T-cell (primary cell): Measurements from ENCODE around the gene SLC30A10. TPM values are rescaled to one million over a fixed set of nuclear protein-coding genes. Genes with fewer than 3 reads are reported as not detected.
"Not testable (repeated sequence)": the region's sequence is repeated elsewhere in the genome, so short reads cannot be mapped to it uniquely, and the experiment has no call there.

Experiments
- ATAC-seq, 4 experiments: fragments of 200-7000 bp in 3 of 4; fragments of 150-1000 bp in 1 of 4; cut with Tn5 transposase; replicated peaks in 1 of 4; 1 replicate in 3 of 4; 2 replicates in 1 of 4; pipeline ENCODE4 v1.10.0; 2021; ENCODE audit warnings: moderate library complexity in 3 of 4, mild to moderate bottlenecking in 2 of 4, moderate number of reproducible peaks in 1 of 4
- CTCF ChIA-PET, 2 donors: fragments of 300-600 bp; sonication (Branson Sonifier 250); formaldehyde crosslinking; loops; one replicate each; lab custom pipeline; 2022; ENCODE audit warnings: antibody characterized with exemption in 2 of 2; lab: Charles Lee
- POLR2A ChIA-PET, 2 donors: fragments of 300-600 bp; sonication (Branson Sonifier 250); formaldehyde crosslinking; loops; one replicate each; lab custom pipeline; 2022; ENCODE audit warnings: antibody characterized with exemption in 2 of 2; lab: Charles Lee
- DNase-seq, 35 experiments: peaks; one replicate each; pipeline versions ENCODE4 v3.0.0 to v3.0.0-alpha.2; 2013 to 2023
- H3K27ac ChIP-seq: one replicate; pipeline ENCODE4 v1.5.1; 2013; ENCODE audit warnings: low read length
- H3K27me3 ChIP-seq, 2 experiments: replicated peaks in 1 of 2; 1 replicate in 1 of 2; 2 replicates in 1 of 2; pipeline versions ENCODE4 v1.6.1 to v1.7.0; 2013; ENCODE audit warnings: low read length in 1 of 2, mixed read lengths in 1 of 2; ENCODE audit not compliant: control insufficient read depth in 2 of 2, insufficient read depth in 2 of 2; ENCODE audit errors: extremely low read depth in 1 of 2
- H3K36me3 ChIP-seq, 2 donors: 1 replicate in 1 of 2; 2 replicates in 1 of 2; pipeline versions ENCODE4 v1.6.1 to v1.7.0; 2013; ENCODE audit warnings: low read length in 1 of 2; ENCODE audit not compliant: control insufficient read depth in 2 of 2, insufficient read depth in 1 of 2; ENCODE audit errors: extremely low read depth in 1 of 2
- H3K4me1 ChIP-seq, 2 experiments: 1 replicate in 1 of 2; 2 replicates in 1 of 2; pipeline versions ENCODE4 v1.6.1 to v1.7.0; 2013; ENCODE audit warnings: low read length in 2 of 2, mixed read lengths in 1 of 2; ENCODE audit not compliant: insufficient read depth in 2 of 2, control insufficient read depth in 1 of 2; ENCODE audit errors: extremely low read depth in 1 of 2
- H3K4me3 ChIP-seq, 2 donors: 1 replicate in 1 of 2; 2 replicates in 1 of 2; pipeline versions ENCODE4 v1.5.1 to v1.7.0; 2013; ENCODE audit warnings: mild to moderate bottlenecking in 2 of 2, low read length in 1 of 2, moderate library complexity in 1 of 2; ENCODE audit not compliant: control insufficient read depth in 1 of 2; ENCODE audit errors: extremely low read depth in 1 of 2
- H3K9me3 ChIP-seq: 2 replicates; pipeline ENCODE4 v1.7.0; 2013
- H3K27ac Mint-ChIP-seq, 2 donors: one replicate each; pipeline ENCODE4 v1.8.0; 2020 to 2021; ENCODE audit warnings: mild to moderate bottlenecking in 2 of 2, mixed read lengths in 2 of 2
- H3K27me3 Mint-ChIP-seq, 2 donors: one replicate each; pipeline ENCODE4 v1.8.0; 2021 to 2022; ENCODE audit warnings: mixed read lengths in 2 of 2
- H3K36me3 Mint-ChIP-seq: one replicate; pipeline ENCODE4 v1.8.0; 2021; ENCODE audit warnings: mixed read lengths
- H3K4me1 Mint-ChIP-seq, 3 donors: one replicate each; pipeline ENCODE4 v1.8.0; 2020 to 2022; ENCODE audit warnings: mixed read lengths in 3 of 3, mild to moderate bottlenecking in 1 of 3
- H3K4me3 Mint-ChIP-seq, 3 donors: one replicate each; pipeline ENCODE4 v1.8.0; 2020 to 2022; ENCODE audit warnings: mild to moderate bottlenecking in 3 of 3, mixed read lengths in 3 of 3, moderate library complexity in 3 of 3
- H3K9me3 Mint-ChIP-seq, 3 donors: one replicate each; pipeline ENCODE4 v1.8.0; 2020 to 2022; ENCODE audit warnings: mixed read lengths in 3 of 3
- WGBS: methylation state at CpG from one replicate; pipeline ENCODE4 v1.1.5; 2013; ENCODE audit warnings: missing lambda C conversion rate; ENCODE audit not compliant: insufficient coverage; 5-methylcytosine and 5-hydroxymethylcytosine counted together
- total RNA-seq, 35 experiments: library from RNA in 6 of 35; stranded (reverse) in 6 of 35; fragments of 120-200 nt in 1 of 35; gene quantifications; one replicate each; pipeline versions ENCODE4 v1.2.1 to v1.2.4 and lab custom pipeline; 2013 to 2026

The SLC30A10 gene
- total RNA-seq, 5 donors from 2014 or later (not counting 1 experiment from before 2014, with no cell fraction given) = 0.06 to 0.09 TPM; not detected in 3

DNA sequence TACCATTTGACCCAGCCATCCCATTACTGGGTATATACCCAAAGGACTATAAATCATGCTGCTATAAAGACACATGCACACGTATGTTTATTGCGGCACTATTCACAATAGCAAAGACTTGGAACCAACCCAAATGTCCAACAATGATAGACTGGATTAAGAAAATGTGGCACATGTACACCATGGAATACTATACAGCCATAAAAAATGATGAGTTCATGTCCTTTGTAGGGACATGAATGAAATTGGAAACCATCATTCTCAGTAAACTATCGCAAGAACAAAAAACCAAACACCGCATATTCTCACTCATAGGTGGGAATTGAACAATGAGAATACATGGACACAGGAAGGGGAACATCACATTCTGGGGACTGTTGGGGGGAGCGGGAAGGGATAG lies 20.9 kb upstream of the SLC30A10 start:
- CTCF ChIA-PET = interaction anchor here in 1 of 2 donors (0.6 kb wide), 1 partner anchor 15 kb away, joined by 3 read pairs; no protein-coding TSS in a partner anchor
- H3K36me3 Mint-ChIP-seq, POLR2A ChIA-PET, H3K4me1 ChIP-seq, H3K4me3 ChIP-seq, H3K4me1 Mint-ChIP-seq, H3K27ac Mint-ChIP-seq, H3K36me3 ChIP-seq, H3K9me3 ChIP-seq, H3K27ac ChIP-seq, H3K27me3 ChIP-seq, H3K4me3 Mint-ChIP-seq, H3K9me3 Mint-ChIP-seq, DNase-seq, ATAC-seq: not testable (repeated sequence)
- no CpG with 5 or more reads among the region's 5 CpGs for WGBS
- peaks cover 4 to 14% of the 10 kb centered on the region in 2 donors for H3K27me3 Mint-ChIP-seq

DNA sequence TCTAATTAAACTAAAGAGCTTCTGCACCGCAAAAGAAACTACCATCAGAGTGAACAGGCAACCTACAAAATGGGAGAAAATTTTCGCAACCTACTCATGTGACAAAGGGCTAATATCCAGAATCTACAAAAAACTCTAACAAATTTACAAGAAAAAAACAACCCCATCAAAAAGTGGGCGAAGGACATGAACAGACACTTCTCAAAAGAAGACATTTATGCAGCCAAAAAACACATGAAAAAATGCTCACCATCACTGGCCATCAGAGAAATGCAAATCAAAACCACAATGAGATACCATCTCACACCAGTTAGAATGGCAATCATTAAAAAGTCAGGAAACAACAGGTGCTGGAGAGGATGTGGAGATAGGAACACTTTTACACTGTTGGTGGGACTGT lies 20.4 kb upstream of the SLC30A10 start:
- H3K27ac Mint-ChIP-seq, H3K4me1 Mint-ChIP-seq, H3K27me3 ChIP-seq, H3K36me3 Mint-ChIP-seq, H3K4me1 ChIP-seq, H3K9me3 Mint-ChIP-seq, ATAC-seq, H3K27ac ChIP-seq, CTCF ChIA-PET, H3K36me3 ChIP-seq, DNase-seq, POLR2A ChIA-PET, H3K9me3 ChIP-seq, H3K4me3 ChIP-seq, H3K4me3 Mint-ChIP-seq: not testable (repeated sequence)
- peaks cover 6 to 16% of the 10 kb centered on the region in 2 donors for H3K27me3 Mint-ChIP-seq
- 80% methylated on average over 1 of the region's 3 CpGs for WGBS

DNA sequence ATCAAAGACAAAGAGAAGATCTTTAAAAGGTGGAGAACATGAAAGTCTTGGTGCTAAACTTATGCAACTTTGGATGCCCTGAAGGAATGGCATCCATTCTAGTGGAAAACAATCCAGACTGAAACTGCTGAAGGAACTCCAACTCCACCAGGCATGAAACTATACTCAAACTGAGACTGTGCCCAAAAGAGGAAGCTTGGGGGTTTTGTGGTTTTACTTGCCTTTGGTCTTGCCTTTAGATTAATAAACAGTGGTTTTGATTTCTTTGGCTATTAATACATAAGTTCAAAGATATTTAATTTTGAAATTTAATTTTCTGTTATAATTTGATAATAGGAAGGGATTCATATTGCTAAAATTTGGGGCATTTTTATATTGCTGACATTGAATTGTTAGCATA lies 17.4 kb upstream of the SLC30A10 start:
- Mint-ChIP-seq H3K27ac (no peak overlapping the region), H3K4me3 (no peak overlapping the region), H3K27me3 (peaks cover 28 to 34% of the 10 kb centered on the region in 2 donors), H3K9me3 (peaks cover 0 to 3% (median 0%) of the 10 kb centered on the region in 3 donors), H3K4me1 (peaks cover 0 to 4% (median 0%) of the 10 kb centered on the region in 3 donors), H3K36me3 (no peaks in the 10 kb centered on the region)
- Histone ChIP-seq H3K27me3 (peaks cover 2 to 4% of the 10 kb centered on the region in 2 experiments), H3K4me3 (no peak overlapping the region), H3K36me3 (no peaks in the 10 kb centered on the region), H3K4me1 (no peaks in the 10 kb centered on the region), H3K9me3 (no peaks in the 10 kb centered on the region), H3K27ac (no peak overlapping the region)
- DNase-seq = no peak
- POLR2A ChIA-PET = interaction anchor here in 1 of 2 donors (0.6 kb wide), 1 partner anchor 21 kb away, joined by 3 read pairs; no protein-coding TSS in a partner anchor
- CTCF ChIA-PET = interaction anchor here in 1 of 2 donors (0.6 kb wide), 1 partner anchor 90 kb away, joined by 3 read pairs; no protein-coding TSS in a partner anchor
- no peak for ATAC-seq

DNA sequence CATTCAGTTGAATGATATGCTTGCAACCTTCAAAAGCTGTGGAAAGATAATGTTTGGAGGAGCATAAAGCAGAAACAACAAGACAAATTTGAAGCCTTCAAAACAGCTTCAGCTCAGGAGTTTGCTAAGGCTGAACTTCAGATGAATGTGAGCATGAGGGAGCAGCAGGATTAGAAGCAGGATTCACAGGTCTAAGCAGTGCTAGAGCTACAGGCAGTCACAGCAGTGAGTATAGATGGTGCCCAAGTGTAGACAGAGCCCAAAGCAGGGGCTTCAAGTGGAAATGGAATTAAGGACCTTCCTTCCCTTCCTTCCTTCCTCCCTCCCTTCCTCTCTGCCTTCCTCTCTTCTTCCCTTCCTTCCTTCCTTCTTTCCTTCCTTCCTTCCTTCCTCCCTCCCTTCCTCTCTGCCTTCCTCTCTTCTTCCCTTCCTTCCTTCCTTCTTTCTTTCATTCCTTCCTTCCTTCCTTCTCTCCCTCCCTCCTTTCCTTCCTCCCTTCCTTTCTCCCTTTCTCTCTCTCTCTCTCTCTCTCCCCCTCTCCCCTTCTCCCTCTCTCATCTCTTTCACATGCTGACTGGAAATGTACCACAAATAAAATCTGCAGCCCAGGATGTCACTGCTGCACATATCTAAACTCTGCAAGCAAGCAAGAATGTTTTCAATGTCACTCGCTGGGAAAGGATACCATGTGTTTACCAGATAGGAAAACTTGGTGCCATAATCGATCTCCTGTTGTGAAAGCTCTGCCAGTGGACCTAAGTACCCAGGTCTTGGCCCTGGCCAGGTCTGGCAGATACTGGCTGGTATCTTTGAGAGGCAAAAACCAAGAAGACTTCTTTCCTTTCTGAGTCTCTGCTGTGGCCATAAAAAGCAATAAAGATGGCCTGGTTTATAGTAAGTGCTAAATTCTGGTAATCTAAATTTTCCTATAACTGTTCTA lies 13.1 kb upstream of the SLC30A10 start:
- DNase-seq (no peak), ATAC-seq (no peak)
- 75% methylated on average over 2 of the region's 2 CpGs for WGBS
- CTCF ChIA-PET = no interaction called here
- no peak overlapping the region for H3K4me3 ChIP-seq
- H3K4me1 ChIP-seq = no peaks in the 10 kb centered on the region
- H3K4me3 Mint-ChIP-seq = no peak overlapping the region
- H3K27me3 Mint-ChIP-seq = peaks cover 43 to 60% of the 10 kb centered on the region in 2 donors
- no peaks in the 10 kb centered on the region for H3K9me3 Mint-ChIP-seq
- no peaks in the 10 kb centered on the region for H3K9me3 ChIP-seq
- H3K4me1 Mint-ChIP-seq = peaks cover 0 to 4% (median 0%) of the 10 kb centered on the region in 3 donors
- H3K27ac ChIP-seq = no peak overlapping the region
- peaks cover 2 to 12% of the 10 kb centered on the region in 2 experiments for H3K27me3 ChIP-seq
- POLR2A ChIA-PET = no interaction called here
- H3K36me3 Mint-ChIP-seq = no peaks in the 10 kb centered on the region
- H3K27ac Mint-ChIP-seq = no peak overlapping the region
- H3K36me3 ChIP-seq = no peaks in the 10 kb centered on the region

DNA sequence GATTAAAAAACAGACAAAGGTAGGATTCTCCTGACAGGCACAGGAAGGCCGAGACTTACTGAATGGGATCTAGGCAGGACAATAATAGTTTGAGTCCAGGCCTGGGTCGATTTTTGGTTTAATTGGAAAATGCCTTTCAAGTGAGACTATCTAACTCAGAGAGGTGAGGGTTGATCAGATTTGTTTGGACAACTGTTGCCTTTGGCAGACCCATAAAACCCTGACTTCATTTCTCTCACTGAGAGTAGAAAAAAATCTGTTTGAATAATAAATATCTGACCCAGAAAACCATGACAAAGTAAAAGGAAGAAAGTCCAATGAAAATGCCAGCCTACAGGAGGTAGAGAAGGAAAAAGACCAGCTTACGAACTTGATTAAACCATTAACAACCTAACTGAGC lies 12.3 kb upstream of the SLC30A10 start:
- CTCF ChIA-PET = no interaction called here
- Histone ChIP-seq H3K9me3 (no peaks in the 10 kb centered on the region), H3K27me3 (peaks cover 2 to 12% of the 10 kb centered on the region in 2 experiments), H3K4me3 (no peak overlapping the region), H3K36me3 (no peaks in the 10 kb centered on the region), H3K27ac (no peak overlapping the region), H3K4me1 (no peaks in the 10 kb centered on the region)
- ATAC-seq = no peak
- 100% methylated on average over 1 of the region's 3 CpGs for WGBS
- Mint-ChIP-seq H3K4me1 (peaks cover 0 to 4% (median 0%) of the 10 kb centered on the region in 3 donors), H3K27ac (no peak overlapping the region), H3K27me3 (peaks cover 44 to 61% of the 10 kb centered on the region in 2 donors), H3K36me3 (no peaks in the 10 kb centered on the region), H3K9me3 (no peaks in the 10 kb centered on the region), H3K4me3 (no peak overlapping the region)
- no peak for DNase-seq
- POLR2A ChIA-PET = no interaction called here

DNA sequence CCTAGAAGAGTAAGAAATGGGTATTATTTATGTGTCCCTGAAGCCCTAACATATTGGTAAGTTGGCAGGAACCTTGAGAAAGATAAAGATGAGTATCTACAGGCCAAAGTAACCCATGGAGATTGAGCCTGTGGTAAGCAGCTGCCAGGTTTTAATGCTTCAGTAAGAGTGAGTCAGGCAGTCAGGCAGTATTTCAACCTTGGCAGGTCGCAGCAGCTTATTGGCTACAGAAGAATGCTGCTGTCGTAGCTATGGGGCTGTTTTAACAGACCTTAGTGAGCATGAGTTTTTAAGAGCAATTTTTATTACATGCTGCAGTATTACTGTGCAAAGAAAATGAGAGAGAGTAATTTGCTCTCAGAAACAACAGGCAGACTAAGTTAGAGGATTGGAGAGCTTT lies 10.3 kb upstream of the SLC30A10 start:
- no peaks in the 10 kb centered on the region for H3K9me3 Mint-ChIP-seq
- Histone ChIP-seq H3K27me3 (peaks cover 2 to 12% of the 10 kb centered on the region in 2 experiments), H3K9me3 (no peaks in the 10 kb centered on the region), H3K36me3 (no peaks in the 10 kb centered on the region), H3K27ac (no peak overlapping the region), H3K4me3 (no peak overlapping the region), H3K4me1 (no peaks in the 10 kb centered on the region)
- H3K4me3 Mint-ChIP-seq = no peak overlapping the region
- ATAC-seq = no peak
- WGBS = 83% methylated on average over 1 of the region's 2 CpGs
- no peaks in the 10 kb centered on the region for H3K36me3 Mint-ChIP-seq
- no peaks in the 10 kb centered on the region for H3K4me1 Mint-ChIP-seq
- no peak overlapping the region for H3K27ac Mint-ChIP-seq
- CTCF ChIA-PET = no interaction called here
- peaks cover 31 to 64% of the 10 kb centered on the region in 2 donors for H3K27me3 Mint-ChIP-seq
- POLR2A ChIA-PET = no interaction called here
- no peak for DNase-seq
